ENCODE measurements around the gene FOXL3.
"Not testable (repeated sequence)": the region's sequence is repeated elsewhere in the genome, so short reads cannot be mapped to it uniquely, and the experiment has no call there.

Gene FOXL3

DNA sequence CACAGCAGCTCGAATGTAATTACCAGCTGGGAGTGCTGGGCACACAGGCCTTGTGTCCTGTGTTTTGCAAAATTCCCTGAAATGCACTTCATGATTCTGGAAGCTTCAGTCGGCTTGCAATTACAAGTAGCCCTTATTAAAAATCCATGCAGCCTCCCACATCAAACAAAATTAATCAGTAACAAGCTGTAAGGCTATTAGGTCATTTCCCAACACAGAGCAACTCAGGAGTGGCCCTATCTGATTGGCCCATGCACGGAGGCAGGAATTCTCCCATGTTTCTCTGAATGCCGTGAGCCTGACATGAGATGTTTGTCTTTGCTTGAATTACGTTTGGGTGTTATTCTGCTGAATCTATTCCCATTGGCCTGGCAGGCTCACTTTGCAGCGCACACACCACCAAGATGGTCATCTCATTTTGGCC, 36.9 kb downstream of the FOXL3 start:
- DNase-seq, result no peak

DNA sequence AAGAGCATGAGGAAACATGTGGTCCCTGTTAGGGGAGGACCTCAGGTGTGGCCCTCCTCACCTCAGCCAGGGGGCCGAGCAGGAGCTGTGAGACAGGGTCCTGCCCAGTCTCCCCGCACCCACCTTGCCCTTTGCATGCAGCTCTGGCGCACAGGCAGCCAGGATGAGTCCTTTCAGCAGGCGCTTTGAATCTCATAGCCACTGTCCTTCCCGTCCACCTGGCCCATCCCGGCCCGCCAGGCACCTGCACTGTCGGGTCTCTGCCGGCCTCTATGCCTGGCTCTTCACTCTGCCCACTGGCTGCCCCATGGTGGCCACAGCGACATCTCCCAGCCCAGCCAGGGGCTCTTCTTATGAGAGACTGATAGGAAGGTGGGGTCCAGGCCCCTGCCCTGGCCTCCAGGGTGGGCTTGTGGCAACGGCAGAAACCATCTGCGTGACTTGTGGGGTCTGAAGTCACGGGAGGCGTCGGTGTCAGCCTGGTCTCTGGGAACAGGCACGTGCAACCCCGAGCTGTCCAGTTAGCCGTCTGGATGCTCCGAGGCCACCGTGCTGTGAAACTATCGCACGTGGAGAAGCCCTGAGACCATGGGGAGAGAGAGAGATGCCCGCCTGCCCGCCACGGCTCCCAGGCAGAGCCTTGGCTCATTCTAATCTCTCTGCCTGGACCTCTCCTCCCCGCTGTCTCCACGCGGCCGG, 37.4 kb downstream of the FOXL3 start:
- no peak for DNase-seq

DNA sequence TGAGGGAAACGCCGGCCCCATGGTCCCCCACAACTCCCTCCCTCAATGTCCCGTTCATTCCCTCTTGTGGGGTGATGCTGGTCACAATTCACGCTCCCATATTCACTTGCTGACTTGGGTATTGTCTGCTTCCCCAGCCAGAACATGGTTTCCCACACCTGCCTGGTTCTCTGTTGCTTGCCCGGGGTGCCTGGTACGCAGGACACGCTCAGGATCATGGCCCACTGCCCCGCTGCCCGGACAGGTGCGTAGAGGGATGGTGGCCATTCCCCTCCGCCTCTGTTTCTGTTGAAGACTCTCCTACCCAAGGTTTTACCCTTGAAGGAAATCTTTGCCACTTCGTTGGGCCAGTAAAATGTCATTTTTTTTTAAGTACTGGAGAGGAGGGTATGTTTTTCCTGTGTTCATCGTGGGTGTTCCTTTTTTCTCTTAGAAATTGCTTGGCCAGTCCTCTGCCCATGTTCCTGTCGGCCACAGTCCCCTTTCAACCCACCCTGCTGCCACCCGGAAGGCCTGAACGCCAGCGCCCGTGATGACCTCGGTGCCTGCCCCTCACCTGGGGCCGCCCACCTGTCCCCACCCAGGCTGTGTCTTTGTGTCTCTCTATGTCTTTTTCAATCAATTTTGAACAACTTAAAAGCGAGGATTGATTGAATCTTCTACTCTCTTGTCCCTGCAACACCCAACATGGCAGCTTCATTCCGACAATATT, 38.2 kb downstream of the FOXL3 start:
- DNase-seq, result no peak

DNA sequence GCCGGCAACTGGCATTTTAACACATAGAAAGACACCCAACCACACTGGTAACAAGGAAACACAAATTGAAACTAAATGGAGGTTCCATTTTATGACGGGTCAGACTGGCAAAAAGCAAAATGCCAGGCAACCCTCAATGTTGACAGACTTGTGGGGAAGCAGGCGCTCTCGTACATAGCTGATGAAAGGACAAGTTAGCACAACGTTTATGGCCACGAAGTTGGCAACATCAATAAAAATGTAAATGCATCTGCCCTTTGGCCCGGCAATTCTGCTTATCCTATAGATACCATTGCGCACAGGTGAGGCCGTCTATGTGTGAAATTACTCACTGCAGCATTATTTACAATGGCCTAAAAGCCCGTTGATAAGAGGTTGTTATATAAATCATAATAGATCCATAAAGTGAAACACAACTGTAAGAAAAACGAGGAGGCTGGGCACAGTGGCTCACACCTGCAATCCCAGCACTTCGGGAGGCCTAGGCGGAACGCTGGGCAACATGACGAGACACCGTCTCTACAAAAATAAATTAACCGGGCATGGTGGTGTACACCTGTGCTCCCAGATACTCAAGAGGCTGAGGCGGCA, 39.8 kb downstream of the FOXL3 start:
- DNase-seq, result no peak

DNA sequence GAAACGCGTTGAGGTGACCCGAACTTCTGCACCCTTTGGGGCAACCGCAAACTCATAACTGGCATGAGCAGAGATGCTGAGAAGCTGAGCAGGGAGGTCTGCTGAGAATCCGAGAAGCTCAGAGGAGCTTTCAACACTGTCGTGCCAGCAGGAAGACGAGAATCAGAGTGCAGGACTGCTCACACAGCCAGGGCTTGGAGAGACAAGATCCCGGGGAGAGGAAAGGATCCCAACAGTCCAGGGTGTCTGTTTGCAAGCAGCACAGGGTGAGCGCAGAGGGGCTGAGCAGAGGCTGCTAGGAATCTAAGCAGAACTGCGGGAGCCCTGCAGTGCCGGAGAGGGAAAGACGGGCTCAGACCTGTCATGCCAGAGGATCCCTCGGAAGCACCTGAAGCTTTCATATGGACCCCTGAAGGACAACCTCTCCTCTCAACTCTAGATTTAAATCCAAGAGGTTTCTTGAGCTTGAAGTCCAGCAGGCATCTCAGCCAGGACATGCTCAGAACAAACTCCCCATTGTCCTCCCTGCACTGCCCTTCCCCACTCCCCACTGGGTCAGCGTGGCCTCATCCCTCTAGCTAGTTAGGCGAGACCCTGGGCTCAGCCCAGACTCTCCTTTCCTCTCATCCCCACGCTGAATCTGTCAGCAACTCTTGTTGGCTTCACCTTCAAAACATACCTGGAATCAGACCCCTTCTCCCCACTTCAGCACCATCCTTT, 40.7 kb downstream of the FOXL3 start:
- no peak for DNase-seq

DNA sequence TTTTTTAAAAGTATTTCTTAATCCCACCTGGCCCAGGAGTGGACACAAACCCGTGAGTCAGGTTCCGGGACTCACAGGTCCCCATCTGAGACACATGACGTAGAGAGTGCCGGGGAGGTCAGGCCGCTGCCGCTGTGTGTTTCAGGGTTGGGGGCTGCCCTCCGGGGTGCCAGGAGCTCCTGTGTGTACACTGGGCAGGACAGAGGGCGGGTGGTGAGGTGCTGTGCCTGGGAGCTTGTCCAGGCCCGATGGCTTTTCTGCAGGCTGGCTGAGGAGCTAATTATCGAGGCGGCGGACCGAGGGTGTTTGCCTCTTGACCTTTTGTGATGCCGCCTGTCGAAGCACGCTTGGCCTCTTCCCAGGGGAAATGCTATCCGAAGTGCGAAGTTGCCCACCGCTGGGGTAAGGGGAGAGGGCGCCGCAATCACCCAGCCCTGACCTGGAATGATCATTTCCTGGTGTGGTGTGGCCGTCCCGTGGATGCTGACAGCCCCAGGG, 42.1 kb downstream of the FOXL3 start:
- DNase-seq, result no peak

DNA sequence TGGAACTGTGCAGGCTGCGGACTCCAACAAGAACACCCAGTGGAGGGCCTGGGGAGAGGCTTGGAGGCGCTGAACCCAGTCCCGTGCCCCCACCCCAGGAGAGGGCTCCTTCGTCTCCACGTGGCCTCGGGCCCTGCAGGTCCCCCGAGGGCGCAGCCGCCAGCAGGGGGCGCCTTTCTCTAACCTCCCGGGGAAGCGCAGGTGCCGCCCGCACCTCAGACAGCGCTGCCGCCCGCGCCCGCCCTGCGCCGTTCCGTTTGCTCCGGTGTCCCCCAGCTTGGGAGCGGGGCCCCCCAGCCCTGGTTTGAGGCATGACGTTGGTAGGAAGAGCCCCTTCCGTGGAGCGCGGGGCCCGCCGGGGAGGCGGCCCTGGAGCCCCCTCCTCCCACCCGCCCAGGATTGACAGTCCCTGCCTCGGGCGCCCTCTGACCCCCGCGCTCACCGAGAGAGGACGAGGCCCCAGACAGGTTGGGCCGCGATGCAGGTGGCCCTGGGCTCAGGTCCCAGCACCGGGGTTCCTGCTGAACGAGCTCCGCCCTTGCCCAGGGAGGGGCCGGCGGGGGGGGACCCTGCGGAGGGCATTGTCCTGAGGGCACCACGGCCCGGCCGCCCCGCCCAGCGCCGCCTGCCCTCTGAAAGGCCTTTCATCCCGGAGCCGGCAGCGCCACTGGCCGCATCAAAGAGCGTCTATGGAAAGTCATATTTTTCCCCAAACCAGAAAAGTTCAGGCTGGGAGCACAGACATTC, 42.8 kb downstream of the FOXL3 start:
- DNase-seq, result no peak

DNA sequence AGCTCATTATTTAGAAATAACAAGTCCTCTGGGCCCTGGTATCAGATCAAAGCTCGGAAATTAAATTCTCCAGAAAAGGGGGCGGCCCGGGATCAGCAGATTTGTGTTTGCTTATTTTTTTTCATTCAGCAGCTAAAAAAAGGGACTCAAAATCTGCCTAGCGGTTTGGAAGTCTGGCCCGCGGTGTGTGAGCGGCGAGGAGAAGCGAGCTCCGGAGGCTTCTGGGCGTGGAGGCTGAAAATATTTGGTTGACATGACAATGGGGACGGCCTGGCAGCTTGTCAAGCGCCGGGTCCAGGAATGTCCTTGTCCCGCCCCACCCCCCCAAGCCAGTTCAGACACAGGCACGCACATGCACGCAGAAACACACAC, 43.4 kb downstream of the FOXL3 start:
- DNase-seq, result no peak

DNA sequence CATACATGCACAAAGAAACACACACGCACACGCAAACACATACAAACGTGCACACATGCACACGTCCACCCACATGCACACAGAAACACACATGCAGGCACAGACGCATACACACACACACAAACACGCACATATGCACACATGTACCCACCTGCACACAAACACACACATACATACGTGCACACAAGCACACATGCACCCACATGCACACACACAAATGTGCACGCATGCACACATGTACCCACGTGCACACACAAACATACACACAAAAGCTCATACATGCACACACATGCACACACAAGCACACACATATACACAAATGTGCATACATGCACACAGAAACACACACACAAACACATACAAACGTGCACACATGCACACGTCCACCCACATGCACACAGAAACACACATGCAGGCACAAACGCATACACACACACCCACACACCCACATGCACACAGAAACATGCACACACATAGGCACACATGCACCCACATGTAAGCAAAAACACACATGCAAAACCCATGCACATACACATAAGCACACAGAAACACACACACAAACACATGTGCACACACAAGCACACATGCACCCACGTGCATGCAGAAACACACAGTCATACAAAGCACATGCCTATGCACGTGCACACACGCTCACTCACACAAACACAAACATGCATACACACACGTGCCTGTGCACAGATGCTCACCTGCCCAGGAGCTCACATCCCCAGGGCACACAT, 44.8 kb downstream of the FOXL3 start:
- DNase-seq, result no peak

DNA sequence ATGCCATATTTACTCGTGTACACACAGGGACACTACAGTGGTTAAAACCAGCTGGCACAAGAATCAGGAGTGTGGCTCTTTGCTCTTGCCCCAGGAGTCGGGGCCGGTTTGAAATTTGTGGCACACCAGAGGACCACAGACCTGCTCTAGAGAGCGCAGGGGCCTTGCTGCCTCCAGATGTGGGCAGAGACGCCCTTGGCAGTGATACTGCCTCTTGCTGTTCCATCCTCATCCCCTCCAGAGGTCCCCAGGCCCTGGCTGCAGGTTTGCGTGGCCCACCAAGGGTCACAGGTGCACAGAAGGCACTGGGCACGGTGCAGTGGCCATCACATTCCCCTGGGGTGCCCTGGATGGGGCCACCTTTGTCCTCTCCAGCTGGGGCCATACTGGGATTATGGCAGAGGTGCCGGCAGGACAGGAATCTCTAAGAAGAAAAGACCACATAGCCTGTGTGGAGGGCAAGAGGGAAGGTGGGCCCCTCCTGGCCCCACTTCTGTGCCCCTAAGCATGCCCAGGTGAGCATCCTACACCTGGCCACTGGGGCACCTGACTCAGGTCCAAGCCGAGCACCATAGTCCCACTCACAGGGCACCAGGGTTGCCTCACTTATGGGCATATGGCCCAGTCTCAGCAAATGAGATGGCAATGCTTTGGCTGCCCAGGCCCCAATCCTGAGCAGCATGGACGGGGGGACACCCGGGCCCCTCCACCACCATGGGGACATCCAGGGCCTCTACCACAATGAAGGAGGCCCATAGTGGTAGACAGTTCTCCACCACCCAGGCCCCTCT, 45.6 kb downstream of the FOXL3 start:
- no peak for DNase-seq

DNA sequence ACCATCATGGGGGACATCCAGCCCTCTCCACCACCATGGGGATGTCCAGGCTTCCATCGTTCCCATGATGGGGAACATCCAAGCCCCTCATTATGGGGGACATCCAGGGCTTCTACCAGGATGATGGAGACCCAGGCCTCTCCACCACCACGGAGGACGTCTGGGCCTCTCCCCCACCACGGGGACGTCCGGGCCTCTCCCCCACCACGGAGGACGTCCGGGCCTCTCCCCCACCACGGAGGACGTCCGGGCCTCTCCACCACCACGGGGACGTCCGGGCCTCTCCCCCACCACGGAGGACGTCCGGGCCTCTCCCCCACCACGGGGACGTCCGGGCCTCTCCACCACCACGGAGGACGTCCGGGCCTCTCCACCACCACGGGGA, 46.2 kb downstream of the FOXL3 start:
- not testable (repeated sequence) for DNase-seq

DNA sequence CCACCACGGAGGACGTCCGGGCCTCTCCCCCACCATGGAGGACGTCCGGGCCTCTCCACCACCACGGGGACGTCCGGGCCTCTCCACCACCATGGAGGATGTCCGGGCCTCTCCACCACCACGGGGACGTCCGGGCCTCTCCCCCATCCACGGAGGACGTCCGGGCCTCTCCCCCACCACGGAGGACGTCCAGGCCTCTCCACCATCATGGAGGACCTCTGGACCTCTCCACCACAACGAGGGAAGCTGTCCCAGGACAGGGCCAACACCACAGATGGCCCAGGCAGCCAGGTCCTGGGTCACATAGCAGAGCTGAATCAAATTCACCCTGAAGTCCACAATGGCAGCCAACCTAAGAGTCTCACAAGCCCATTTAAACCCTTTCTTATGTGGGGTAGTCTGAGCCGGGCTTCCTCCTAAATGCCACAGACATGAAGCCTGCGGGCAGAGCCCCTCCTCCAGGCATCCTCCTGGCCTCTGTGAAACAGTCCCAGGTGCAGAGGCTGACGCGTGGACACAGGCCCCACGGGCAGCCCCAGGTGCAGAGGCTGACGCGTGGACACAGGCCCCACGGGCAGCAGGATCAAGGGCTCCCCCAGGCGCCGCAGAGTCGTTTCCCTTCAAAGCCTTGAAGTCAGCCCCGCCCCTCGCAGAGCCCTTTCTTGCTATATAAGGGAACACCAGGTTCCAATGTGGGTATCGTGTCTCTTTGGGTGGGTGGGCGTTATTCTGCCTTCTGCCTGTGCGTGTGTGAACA, 47.0 kb downstream of the FOXL3 start:
- DNase-seq, result no peak

DNA sequence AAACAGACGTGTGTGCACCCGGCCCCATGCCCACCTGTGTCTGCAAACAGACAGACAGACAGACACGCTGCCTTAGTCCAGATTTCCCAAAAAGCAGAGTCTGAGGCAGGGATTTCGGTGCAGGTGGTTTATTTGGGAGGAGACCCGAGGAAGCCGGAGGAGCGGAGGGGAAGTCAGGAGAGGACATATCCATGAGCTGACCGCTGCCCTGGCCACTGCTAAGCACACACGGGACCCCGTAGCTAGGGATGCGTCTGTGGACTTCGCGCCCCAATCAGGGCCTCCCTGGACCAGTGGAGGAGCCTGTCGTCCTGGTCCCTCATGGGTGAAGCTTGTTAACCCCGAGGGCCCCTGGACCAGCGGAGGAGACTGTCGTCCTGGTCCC, 47.6 kb downstream of the FOXL3 start:
- DNase-seq, result no peak

DNA sequence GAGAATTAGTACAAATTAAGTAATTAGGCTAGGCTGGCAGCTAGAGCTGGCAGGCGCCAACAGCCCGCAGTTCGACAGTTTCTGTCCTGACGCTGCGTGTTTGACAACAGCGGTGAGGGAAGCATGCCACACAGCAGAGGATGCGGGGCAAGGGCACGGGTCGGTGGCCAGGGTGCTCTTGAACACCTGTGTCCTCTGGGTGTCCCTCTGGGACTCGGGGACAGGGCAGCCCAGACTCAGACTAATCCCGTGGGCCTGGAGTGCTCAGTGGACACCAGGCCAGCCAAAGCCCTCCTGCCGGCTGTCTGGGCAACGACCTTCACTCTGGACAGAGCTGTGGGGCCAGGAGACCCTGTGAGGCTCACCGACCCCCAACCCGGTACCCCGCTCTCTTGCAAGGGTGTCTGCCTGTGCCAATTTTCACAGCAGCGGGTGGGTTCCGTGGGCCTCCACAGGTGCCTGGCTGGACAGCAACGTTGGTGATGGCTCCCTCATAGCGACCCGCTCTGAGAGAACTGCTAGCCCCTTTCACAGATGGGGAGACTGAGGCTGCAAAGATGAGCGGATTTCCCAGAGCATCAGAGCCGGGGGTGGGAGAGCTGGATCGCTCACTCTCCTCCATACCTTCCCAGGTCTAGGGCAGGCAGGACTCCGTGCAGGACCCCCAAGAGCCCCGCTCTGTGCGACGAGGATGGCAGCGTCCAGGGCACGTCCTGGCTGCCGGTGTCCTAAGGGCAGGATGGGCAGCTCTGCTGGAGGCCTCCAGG, 48.5 kb downstream of the FOXL3 start:
- no peak for DNase-seq

DNA sequence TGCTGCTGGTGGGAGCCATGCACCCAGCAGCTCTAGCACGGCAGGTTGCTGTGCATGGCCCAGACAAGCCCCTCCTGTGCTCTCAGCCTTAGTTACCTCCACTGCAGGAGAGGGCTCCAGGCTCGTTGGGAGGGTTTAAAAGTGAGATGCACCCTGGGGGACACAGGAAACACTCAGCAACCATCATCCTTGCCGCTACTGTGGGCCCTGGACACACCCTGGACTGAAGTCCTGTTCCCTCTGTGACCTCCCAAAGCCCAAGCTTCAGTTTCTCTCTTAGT, 49.0 kb downstream of the FOXL3 start:
- no peak for DNase-seq

DNA sequence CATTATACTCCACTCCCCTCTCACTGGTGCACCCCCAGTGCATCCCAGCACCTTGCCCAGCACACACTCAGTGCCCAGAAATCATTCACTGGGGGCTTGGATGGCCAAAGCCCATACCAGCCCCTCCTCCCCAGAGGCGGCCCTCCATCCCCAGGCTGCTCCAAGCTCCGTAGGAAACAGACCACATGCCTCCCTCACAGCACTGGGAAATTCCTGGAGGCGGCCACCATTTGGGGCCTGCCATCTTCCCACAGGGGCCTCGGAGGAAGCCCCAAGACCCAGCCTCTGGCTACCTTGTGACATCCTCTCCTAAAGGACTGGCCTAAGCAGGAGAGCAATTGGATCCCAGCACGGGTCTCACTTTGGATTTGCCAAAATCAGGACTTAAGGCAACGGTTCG, 49.7 kb downstream of the FOXL3 start:
- DNase-seq, result no peak

DNA sequence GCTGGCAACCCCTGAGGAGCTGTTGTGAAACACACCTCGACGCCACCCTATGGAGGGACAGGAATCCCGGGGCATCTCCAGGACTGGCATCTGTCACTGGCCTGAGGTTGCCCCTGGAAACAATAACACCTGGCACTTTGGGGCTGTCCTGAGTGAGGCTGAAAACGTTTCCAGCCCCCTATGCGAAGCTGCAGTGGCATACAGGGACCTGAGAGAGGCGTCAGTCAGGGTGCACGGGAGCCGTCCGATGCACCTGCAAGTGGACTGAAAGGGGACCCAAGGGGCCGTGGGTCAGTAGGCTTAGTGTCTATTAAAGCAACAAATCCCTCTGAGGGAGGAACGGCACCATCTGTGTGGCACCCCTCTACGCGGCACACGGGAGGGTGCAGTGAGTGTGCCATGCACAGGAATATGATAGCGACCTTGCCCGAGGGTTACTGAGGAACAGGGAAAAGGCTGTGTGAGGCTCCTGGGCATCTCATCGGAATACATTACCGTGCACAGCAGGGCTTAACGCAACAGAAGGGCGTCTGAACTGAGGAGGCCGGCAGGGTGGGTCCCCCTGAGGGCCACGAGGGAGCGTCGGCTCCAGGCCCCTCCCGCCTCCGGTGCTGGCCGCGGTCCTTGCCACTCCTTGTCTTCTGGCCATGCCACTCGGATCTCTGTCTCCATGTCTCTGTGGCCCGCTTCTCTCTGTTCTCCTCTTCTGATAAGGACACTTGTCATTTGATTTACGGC, 50.4 kb downstream of the FOXL3 start:
- no peak for DNase-seq
